Mucosa of descending colon (tissue), 3 donors: Measurements from ENCODE around the gene SLC9A1. TPM values are rescaled to one million over a fixed set of nuclear protein-coding genes. Genes with fewer than 3 reads are reported as not detected.

Experiments
- ATAC-seq: fragments of 200-7000 bp; cut with Tn5 transposase; one replicate; pipeline ENCODE4 v1.9.1; 2020; ENCODE audit warnings: mild to moderate bottlenecking, moderate library complexity
- DNase-seq, 3 donors: peaks; one replicate each; pipeline ENCODE4 v3.0.0-alpha.2; 2020
- H3K36me3 ChIP-seq: fragments of 200-600 bp; one replicate; pipeline ENCODE4 v1.8.0; 2021; ENCODE audit warnings: low read depth, mild to moderate bottlenecking
- H3K4me1 ChIP-seq: fragments of 200-600 bp; one replicate; pipeline ENCODE4 v1.8.0; 2021; ENCODE audit warnings: low read depth, mild to moderate bottlenecking
- H3K4me3 ChIP-seq: fragments of 200-600 bp; one replicate; pipeline ENCODE4 v1.8.0; 2021; ENCODE audit warnings: mild to moderate bottlenecking
- H3K9me3 ChIP-seq: fragments of 200-600 bp; one replicate; pipeline ENCODE4 v1.8.0; 2021; ENCODE audit warnings: mild to moderate bottlenecking
- intact Hi-C, 2 donors: fragments of 100-400 bp; cut with DNase I in 1 of 2; cut with micrococcal nuclease in 1 of 2; formaldehyde crosslinking; loops; one replicate each; pipeline versions ENCODE4 v1.11.0 to v1.11.1; 2022; cut with DNase I, micrococcal nuclease
- total RNA-seq, 3 donors: library from RNA; stranded (reverse); fragmentation: NEBNext Ultra II Directional in 2 of 3; extraction: Animal tissue kit (Norgen Biotek cat#: 25700) in 2 of 3; gene quantifications; one replicate each; pipeline versions ENCODE4 v1.2.1 to v1.2.4, GENCODE V29; 2021 to 2023
- TF ChIP-seq, protein P1 (sequence below): fragments of 200-600 bp; IDR thresholded peaks from one replicate; pipeline ENCODE4 v1.8.0; 2022; ENCODE audit warnings: antibody characterized with exemption, mild to moderate bottlenecking
- donor health status: DM: no; HTN: no; CAD: no; lungs with moderate emphysema.
- donor health status: DM: no; HTN: no; CAD: no.
- donor health status: DM: no; HTN: yes; CAD: no.

SLC9A1 gene
- total RNA-seq, 3 donors from 2014 or later = 77.9 to 126 (median 84.1) TPM

DNA sequence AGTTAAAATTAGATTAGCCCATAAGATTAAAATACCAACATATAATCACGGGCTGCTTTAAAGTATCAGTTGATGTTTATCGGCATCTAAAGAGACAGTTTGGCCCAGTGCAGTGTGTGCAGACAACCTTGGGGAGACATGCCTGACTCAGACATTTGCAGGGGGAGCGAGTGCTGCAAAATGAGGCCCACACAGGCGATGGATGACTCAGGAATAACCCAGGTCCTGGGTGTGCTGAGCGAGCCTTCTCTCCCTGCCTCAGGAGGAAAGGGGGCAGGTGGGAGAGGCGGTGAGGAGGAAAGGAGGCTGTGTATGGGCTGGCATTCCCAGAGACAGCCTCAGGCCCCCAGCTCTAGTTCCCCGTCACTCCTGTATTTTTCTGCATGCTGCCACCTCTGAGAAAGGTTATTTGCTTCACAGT is 9.0 kb downstream of the SLC9A1 start:
- no peak for ATAC-seq
- intact Hi-C loops = no loop called here

GRCh38 chr1:27144920-27145661 is 9.8 kb downstream of the SLC9A1 start:
- peak; percentile 44 for ATAC-seq
- intact Hi-C loops = no loop called here

More for the DNA sequence above, 9.0 kb downstream of the SLC9A1 start:
- Histone ChIP-seq H3K4me1 (peaks cover 48% of the 10 kb centered on the region), H3K4me3 (no peak overlapping the region), H3K9me3 (no peaks in the 10 kb centered on the region), H3K36me3 (no peaks in the 10 kb centered on the region)
- peak in 1 of 3 donors; percentile 45 for DNase-seq
- TF ChIP-seq, protein P1, sequence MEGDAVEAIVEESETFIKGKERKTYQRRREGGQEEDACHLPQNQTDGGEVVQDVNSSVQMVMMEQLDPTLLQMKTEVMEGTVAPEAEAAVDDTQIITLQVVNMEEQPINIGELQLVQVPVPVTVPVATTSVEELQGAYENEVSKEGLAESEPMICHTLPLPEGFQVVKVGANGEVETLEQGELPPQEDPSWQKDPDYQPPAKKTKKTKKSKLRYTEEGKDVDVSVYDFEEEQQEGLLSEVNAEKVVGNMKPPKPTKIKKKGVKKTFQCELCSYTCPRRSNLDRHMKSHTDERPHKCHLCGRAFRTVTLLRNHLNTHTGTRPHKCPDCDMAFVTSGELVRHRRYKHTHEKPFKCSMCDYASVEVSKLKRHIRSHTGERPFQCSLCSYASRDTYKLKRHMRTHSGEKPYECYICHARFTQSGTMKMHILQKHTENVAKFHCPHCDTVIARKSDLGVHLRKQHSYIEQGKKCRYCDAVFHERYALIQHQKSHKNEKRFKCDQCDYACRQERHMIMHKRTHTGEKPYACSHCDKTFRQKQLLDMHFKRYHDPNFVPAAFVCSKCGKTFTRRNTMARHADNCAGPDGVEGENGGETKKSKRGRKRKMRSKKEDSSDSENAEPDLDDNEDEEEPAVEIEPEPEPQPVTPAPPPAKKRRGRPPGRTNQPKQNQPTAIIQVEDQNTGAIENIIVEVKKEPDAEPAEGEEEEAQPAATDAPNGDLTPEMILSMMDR = no peak

DNA sequence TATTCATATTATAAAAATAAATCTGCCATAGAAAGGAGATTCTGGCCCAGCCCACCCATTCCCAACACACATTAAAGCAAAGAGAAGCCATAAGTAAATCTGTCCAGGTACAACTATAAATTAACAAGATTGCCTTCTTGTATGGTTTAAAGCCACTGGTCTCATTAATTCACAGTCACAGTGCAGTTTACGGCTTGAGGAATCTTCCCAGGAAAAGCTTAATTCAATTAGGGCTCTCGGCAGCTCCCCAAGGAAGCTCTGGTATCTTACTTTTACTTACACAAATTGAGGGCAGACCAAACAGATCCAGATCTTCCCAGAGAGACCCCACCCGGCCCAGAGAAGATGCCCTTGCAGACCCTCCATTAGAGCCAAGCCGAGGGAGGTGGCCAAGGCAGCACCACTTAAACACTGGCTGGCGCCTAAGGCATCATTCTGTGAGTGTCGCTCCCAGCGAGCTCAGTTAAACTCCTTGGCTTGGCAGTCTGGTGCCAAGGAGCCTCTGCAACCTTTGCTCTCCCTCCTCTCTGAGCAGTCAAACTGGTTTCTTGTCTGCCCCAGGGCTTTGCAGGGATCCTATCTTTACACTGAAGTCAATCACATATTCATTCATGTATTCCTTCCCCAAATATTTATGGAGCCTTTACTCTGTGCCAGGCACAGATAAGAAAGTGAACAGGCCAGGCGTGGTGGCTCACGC is 10.7 kb downstream of the SLC9A1 start:
- intact Hi-C loops = no loop called here
- no peak overlapping the region for H3K4me3 ChIP-seq
- no peaks in the 10 kb centered on the region for H3K9me3 ChIP-seq
- H3K4me1 ChIP-seq = peaks cover 55% of the 10 kb centered on the region
- peak in 2 of 3 donors; percentile 73 to 79 for DNase-seq
- TF ChIP-seq, protein P1 = no peak
- no peaks in the 10 kb centered on the region for H3K36me3 ChIP-seq
- peak; percentile 92 for ATAC-seq

More at GRCh38 chr1:27144920-27145661, 9.8 kb downstream of the SLC9A1 start:
- peaks cover 51% of the 10 kb centered on the region for H3K4me1 ChIP-seq
- no peaks in the 10 kb centered on the region for H3K36me3 ChIP-seq
- peak in 2 of 3 donors; percentile 5 to 58 for DNase-seq
- H3K4me3 ChIP-seq = no peak overlapping the region
- TF ChIP-seq, protein P1 = no peak
- H3K9me3 ChIP-seq = no peaks in the 10 kb centered on the region

- ATAC-seq = no peak
These were observed 11.5 kb downstream of the SLC9A1 start for GRCh38 chr1:27143401-27143800.

GRCh38 chr1:27142464-27142863 is 12.5 kb downstream of the SLC9A1 start:
- no peaks in the 10 kb centered on the region for H3K9me3 ChIP-seq
- intact Hi-C loops = no loop called here
- no peak overlapping the region for H3K4me3 ChIP-seq
- no peak for DNase-seq
- TF ChIP-seq, protein P1 = no peak
- H3K36me3 ChIP-seq = no peaks in the 10 kb centered on the region
- peaks cover 68% of the 10 kb centered on the region for H3K4me1 ChIP-seq
- ATAC-seq = no peak

More at GRCh38 chr1:27143401-27143800, 11.5 kb downstream of the SLC9A1 start:
- Histone ChIP-seq H3K36me3 (no peaks in the 10 kb centered on the region), H3K9me3 (no peaks in the 10 kb centered on the region), H3K4me1 (peaks cover 63% of the 10 kb centered on the region), H3K4me3 (no peak overlapping the region)
- intact Hi-C loops = no loop called here
- TF ChIP-seq, protein P1 = no peak
- DNase-seq = peak in 1 of 3 donors; percentile 12
